Hepatocyte (in vitro differentiated cells): ENCODE results near the gene FOSB. TPM values are rescaled to one million over a fixed set of nuclear protein-coding genes. Genes with fewer than 3 reads are reported as not detected.
A peak's percentile ranks its signal among the peaks of the same experiment; 100 is the strongest.

Experiments used
- DNase-seq: peaks from one replicate; pipeline ENCODE4 v3.0.0-alpha.2; 2016; ENCODE audit warnings: low spot score
- H2AFZ ChIP-seq: fragments of 200-600 bp; sonication (generic); 2 replicates; pipeline ENCODE4 v1.6.0; 2016; ENCODE audit warnings: antibody characterized with exemption, mild to moderate bottlenecking
- H3K27ac ChIP-seq: fragments of 200-600 bp; sonication (generic); 2 replicates; pipeline ENCODE4 v1.5.1; 2016; ENCODE audit warnings: mild to moderate bottlenecking
- H3K27me3 ChIP-seq: fragments of 200-600 bp; sonication (generic); 2 replicates; pipeline ENCODE4 v1.6.1; 2016
- H3K36me3 ChIP-seq: fragments of 200-600 bp; sonication (generic); replicated peaks from 2 replicates; pipeline ENCODE4 v1.5.1; 2016; ENCODE audit warnings: low read depth; ENCODE audit not compliant: insufficient read depth
- H3K4me1 ChIP-seq: fragments of 200-600 bp; sonication (generic); 2 replicates; pipeline ENCODE4 v1.5.1; 2016; ENCODE audit warnings: mild to moderate bottlenecking, moderate library complexity; ENCODE audit not compliant: insufficient read depth
- H3K4me2 ChIP-seq: fragments of 200-600 bp; sonication (generic); 2 replicates; pipeline ENCODE4 v1.6.0; 2016
- H3K4me3 ChIP-seq: fragments of 200-600 bp; sonication (generic); 2 replicates; pipeline ENCODE4 v1.5.1; 2016; ENCODE audit warnings: mild to moderate bottlenecking
- H3K79me2 ChIP-seq: fragments of 200-600 bp; sonication (generic); 2 replicates; pipeline ENCODE4 v1.6.0; 2017; ENCODE audit warnings: mild to moderate bottlenecking
- H3K9me2 ChIP-seq: fragments of 200-600 bp; sonication (generic); replicated peaks from 2 replicates; pipeline ENCODE4 v1.6.0; 2017; ENCODE audit warnings: mild to moderate bottlenecking; ENCODE audit not compliant: insufficient read depth
- H3K9me3 ChIP-seq: fragments of 200-600 bp; sonication (generic); 2 replicates; pipeline ENCODE4 v1.5.1; 2016; ENCODE audit warnings: low read depth, mild to moderate bottlenecking
- H4K20me1 ChIP-seq: fragments of 200-600 bp; sonication (generic); 2 replicates; pipeline ENCODE4 v1.6.0; 2016; ENCODE audit warnings: mild to moderate bottlenecking; ENCODE audit not compliant: insufficient read depth, poor library complexity, severe bottlenecking
- CTCF ChIP-seq: fragments of 200-600 bp; sonication (generic); IDR thresholded peaks from 2 replicates; pipeline ENCODE4 v1.5.1; 2016; ENCODE audit warnings: antibody characterized with exemption, mild to moderate bottlenecking; ENCODE audit not compliant: poor library complexity
- EZH2 ChIP-seq: fragments of 200-600 bp; sonication (generic); IDR thresholded peaks from 2 replicates; pipeline ENCODE4 v1.6.1; 2016; ENCODE audit warnings: antibody characterized with exemption, mild to moderate bottlenecking, borderline replicate concordance
- EZH2phosphoT487 ChIP-seq: fragments of 200-600 bp; sonication (generic); IDR thresholded peaks from one replicate; pipeline ENCODE4 v1.6.1; 2018; ENCODE audit warnings: antibody characterized with exemption, mild to moderate bottlenecking, low read depth, moderate library complexity; ENCODE audit not compliant: unreplicated experiment, severe bottlenecking
- WGBS: methylation state at CpG from one replicate; pipeline ENCODE4 v1.1.6; 2016; ENCODE audit warnings: low lambda C conversion rate; ENCODE audit errors: missing lambda C conversion rate; 5-methylcytosine and 5-hydroxymethylcytosine counted together
- polyA plus RNA-seq: library from polyadenylated mRNA; unstranded; fragments of >200 nt; fragmentation: Nextera tagmentation; extraction: Ambion mirVana; gene quantifications from 2 replicates; pipeline ENCODE4 v1.2.1, GENCODE V29; 2016
- total RNA-seq: library from RNA; depleted of rRNA; stranded (reverse); fragments of >200 nt; gene quantifications from 2 replicates; pipeline ENCODE4 v1.2.3, GENCODE V29; 2014

FOSB gene
- total and polyA plus RNA-seq, 2 experiments from 2014 or later, result 73.1 to 114 TPM

DNA sequence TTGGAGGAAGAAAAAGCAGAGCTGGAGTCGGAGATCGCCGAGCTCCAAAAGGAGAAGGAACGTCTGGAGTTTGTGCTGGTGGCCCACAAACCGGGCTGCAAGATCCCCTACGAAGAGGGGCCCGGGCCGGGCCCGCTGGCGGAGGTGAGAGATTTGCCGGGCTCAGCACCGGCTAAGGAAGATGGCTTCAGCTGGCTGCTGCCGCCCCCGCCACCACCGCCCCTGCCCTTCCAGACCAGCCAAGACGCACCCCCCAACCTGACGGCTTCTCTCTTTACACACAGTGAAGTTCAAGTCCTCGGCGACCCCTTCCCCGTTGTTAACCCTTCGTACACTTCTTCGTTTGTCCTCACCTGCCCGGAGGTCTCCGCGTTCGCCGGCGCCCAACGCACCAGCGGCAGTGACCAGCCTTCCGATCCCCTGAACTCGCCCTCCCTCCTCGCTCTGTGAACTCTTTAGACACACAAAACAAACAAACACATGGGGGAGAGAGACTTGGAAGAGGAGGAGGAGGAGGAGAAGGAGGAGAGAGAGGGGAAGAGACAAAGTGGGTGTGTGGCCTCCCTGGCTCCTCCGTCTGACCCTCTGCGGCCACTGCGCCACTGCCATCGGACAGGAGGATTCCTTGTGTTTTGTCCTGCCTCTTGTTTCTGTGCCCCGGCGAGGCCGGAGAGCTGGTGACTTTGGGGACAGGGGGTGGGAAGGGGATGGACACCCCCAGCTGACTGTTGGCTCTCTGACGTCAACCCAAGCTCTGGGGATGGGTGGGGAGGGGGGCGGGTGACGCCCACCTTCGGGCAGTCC, 5.0 kb downstream of the FOSB start:
- Histone ChIP-seq H3K4me1 (no peaks in the 10 kb centered on the region), H4K20me1 (no peaks in the 10 kb centered on the region), H3K27ac (no peak overlapping the region), H3K9me2 (no peaks in the 10 kb centered on the region), H3K9me3 (no peaks in the 10 kb centered on the region), H3K79me2 (no peaks in the 10 kb centered on the region), H2AFZ (no peak overlapping the region), H3K27me3 (peaks cover 16% of the 10 kb centered on the region), H3K36me3 (no peaks in the 10 kb centered on the region), H3K4me3 (no peak overlapping the region), H3K4me2 (peak overlapping the region; percentile 69)
- WGBS, result 32% methylated on average over 41 of the region's 44 CpGs
- peak; percentile 28 for DNase-seq
- TF ChIP-seq EZH2 (no peak), EZH2phosphoT487 (no peak), CTCF (no peak)

DNA sequence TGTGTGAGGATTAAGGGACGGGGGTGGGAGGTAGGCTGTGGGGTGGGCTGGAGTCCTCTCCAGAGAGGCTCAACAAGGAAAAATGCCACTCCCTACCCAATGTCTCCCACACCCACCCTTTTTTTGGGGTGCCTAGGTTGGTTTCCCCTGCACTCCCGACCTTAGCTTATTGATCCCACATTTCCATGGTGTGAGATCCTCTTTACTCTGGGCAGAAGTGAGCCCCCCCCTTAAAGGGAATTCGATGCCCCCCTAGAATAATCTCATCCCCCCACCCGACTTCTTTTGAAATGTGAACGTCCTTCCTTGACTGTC, 5.5 kb downstream of the FOSB start:
- TF ChIP-seq EZH2phosphoT487 (no peak), CTCF (no peak), EZH2 (no peak)
- Histone ChIP-seq H4K20me1 (no peaks in the 10 kb centered on the region), H3K36me3 (no peaks in the 10 kb centered on the region), H2AFZ (no peak overlapping the region), H3K79me2 (no peaks in the 10 kb centered on the region), H3K9me3 (no peaks in the 10 kb centered on the region), H3K4me3 (no peak overlapping the region), H3K27ac (no peak overlapping the region), H3K4me1 (no peaks in the 10 kb centered on the region), H3K27me3 (peaks cover 16% of the 10 kb centered on the region), H3K9me2 (no peaks in the 10 kb centered on the region), H3K4me2 (no peak overlapping the region)
- DNase-seq, result no peak
- WGBS, result 45% methylated on average over 4 of the region's 5 CpGs

DNA sequence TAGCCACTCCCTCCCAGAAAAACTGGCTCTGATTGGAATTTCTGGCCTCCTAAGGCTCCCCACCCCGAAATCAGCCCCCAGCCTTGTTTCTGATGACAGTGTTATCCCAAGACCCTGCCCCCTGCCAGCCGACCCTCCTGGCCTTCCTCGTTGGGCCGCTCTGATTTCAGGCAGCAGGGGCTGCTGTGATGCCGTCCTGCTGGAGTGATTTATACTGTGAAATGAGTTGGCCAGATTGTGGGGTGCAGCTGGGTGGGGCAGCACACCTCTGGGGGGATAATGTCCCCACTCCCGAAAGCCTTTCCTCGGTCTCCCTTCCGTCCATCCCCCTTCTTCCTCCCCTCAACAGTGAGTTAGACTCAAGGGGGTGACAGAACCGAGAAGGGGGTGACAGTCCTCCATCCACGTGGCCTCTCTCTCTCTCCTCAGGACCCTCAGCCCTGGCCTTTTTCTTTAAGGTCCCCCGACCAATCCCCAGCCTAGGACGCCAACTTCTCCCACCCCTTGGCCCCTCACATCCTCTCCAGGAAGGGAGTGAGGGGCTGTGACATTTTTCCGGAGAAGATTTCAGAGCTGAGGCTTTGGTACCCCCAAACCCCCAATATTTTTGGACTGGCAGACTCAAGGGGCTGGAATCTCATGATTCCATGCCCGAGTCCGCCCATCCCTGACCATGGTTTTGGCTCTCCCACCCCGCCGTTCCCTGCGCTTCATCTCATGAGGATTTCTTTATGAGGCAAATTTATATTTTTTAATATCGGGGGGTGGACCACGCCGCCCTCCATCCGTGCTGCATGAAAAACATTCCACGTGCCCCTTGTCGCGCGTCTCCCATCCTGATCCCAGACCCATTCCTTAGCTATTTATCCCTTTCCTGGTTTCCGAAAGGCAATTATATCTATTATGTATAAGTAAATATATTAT, 6.1 kb downstream of the FOSB start:
- Histone ChIP-seq H4K20me1 (no peaks in the 10 kb centered on the region), H3K4me1 (no peaks in the 10 kb centered on the region), H3K36me3 (no peaks in the 10 kb centered on the region), H3K9me2 (no peaks in the 10 kb centered on the region), H3K4me2 (no peak overlapping the region), H3K9me3 (no peaks in the 10 kb centered on the region), H3K27me3 (peaks cover 16% of the 10 kb centered on the region), H3K79me2 (no peaks in the 10 kb centered on the region), H3K4me3 (no peak overlapping the region), H3K27ac (no peak overlapping the region), H2AFZ (no peak overlapping the region)
- 83% methylated on average over 27 of the region's 27 CpGs for WGBS
- TF ChIP-seq EZH2phosphoT487 (no peak), CTCF (no peak), EZH2 (no peak)
- DNase-seq, result peak; percentile 34
